ENCODE measurements around the gene ADORA2A.

- TF ChIP-seq CTCF (IDR thresholded peaks at IDR 0.05) = no peak
- TF ChIP-seq POLR2A (IDR thresholded peaks at IDR 0.05) = no peak
Measured at GRCh38 chr22:24419475-24419850, 7.9 kb upstream of the ADORA2A start.
